ENCODE measurements around the gene LRSAM1. TPM values are rescaled to one million over a fixed set of nuclear protein-coding genes. Genes with fewer than 3 reads are reported as not detected.

The LRSAM1 gene
- total RNA-seq, 1 donor from 2014 or later = 20.6 TPM

GRCh38 chr9:127529671-127530070 lies 78.4 kb downstream of the LRSAM1 start:
- Mint-ChIP-seq H3K36me3 (peaks cover 24% of the 10 kb centered on the region), H3K4me1 (ENCODE audit: unreplicated experiment) (peaks cover 12% of the 10 kb centered on the region), H3K4me3 (no peak overlapping the region), H3K27me3 (no peaks in the 10 kb centered on the region), H3K27ac (peak overlapping the region; percentile 40), H3K9me3 (no peaks in the 10 kb centered on the region)
- TF ChIP-seq CTCF (conservative IDR thresholded peaks at IDR 0.05) = no peak
- DNase-seq (ENCODE audit: extremely low spot score, unreplicated experiment) = no peak

GRCh38 chr9:127530206-127530941 lies 79.1 kb downstream of the LRSAM1 start:
- H3K4me1 Mint-ChIP-seq (ENCODE audit: unreplicated experiment) = peaks cover 14% of the 10 kb centered on the region

GRCh38 chr9:127531676-127532075 lies 80.4 kb downstream of the LRSAM1 start:
- H3K9me3 Mint-ChIP-seq = no peaks in the 10 kb centered on the region
- peaks cover 6% of the 10 kb centered on the region for H3K36me3 Mint-ChIP-seq
- no peak for TF ChIP-seq CTCF (conservative IDR thresholded peaks at IDR 0.05)
- no peak overlapping the region for H3K4me3 Mint-ChIP-seq
- H3K27ac Mint-ChIP-seq = peak overlapping the region; percentile 15
- H3K27me3 Mint-ChIP-seq = no peaks in the 10 kb centered on the region
- peaks cover 19% of the 10 kb centered on the region for H3K4me1 Mint-ChIP-seq (ENCODE audit: unreplicated experiment)
- DNase-seq (ENCODE audit: extremely low spot score, unreplicated experiment) = no peak

More at GRCh38 chr9:127530206-127530941, 79.1 kb downstream of the LRSAM1 start:
- Mint-ChIP-seq H3K9me3 (no peaks in the 10 kb centered on the region), H3K27me3 (no peaks in the 10 kb centered on the region), H3K4me3 (no peak overlapping the region), H3K36me3 (peaks cover 17% of the 10 kb centered on the region), H3K27ac (peak overlapping the region; percentile 40)
- TF ChIP-seq CTCF (conservative IDR thresholded peaks at IDR 0.05) = no peak
- no peak for DNase-seq (ENCODE audit: extremely low spot score, unreplicated experiment)

GRCh38 chr9:127534250-127534906 lies 83.1 kb downstream of the LRSAM1 start:
- H3K27me3 Mint-ChIP-seq = no peaks in the 10 kb centered on the region
- peak overlapping the region; percentile 78 for H3K27ac Mint-ChIP-seq
- no peaks in the 10 kb centered on the region for H3K9me3 Mint-ChIP-seq
- TF ChIP-seq CTCF (conservative IDR thresholded peaks at IDR 0.05) = no peak
- no peak for DNase-seq (ENCODE audit: extremely low spot score, unreplicated experiment)
- no peak overlapping the region for H3K4me3 Mint-ChIP-seq
- peaks cover 25% of the 10 kb centered on the region for H3K4me1 Mint-ChIP-seq (ENCODE audit: unreplicated experiment)
- H3K36me3 Mint-ChIP-seq = no peaks in the 10 kb centered on the region

GRCh38 chr9:127534931-127535330 lies 83.6 kb downstream of the LRSAM1 start:
- H3K4me3 Mint-ChIP-seq = no peak overlapping the region
- H3K27me3 Mint-ChIP-seq = no peaks in the 10 kb centered on the region
- no peak for DNase-seq (ENCODE audit: extremely low spot score, unreplicated experiment)
- peaks cover 25% of the 10 kb centered on the region for H3K4me1 Mint-ChIP-seq (ENCODE audit: unreplicated experiment)
- H3K27ac Mint-ChIP-seq = peak overlapping the region; percentile 81
- no peak for TF ChIP-seq CTCF (conservative IDR thresholded peaks at IDR 0.05)
- no peaks in the 10 kb centered on the region for H3K36me3 Mint-ChIP-seq
- H3K9me3 Mint-ChIP-seq = no peaks in the 10 kb centered on the region

Data from type B pancreatic cell (in vitro differentiated cells).